NCI-H82 (cell line): Measurements from ENCODE around the gene KRTAP5-3.
"Not testable (repeated sequence)": the region's sequence is repeated elsewhere in the genome, so short reads cannot be mapped to it uniquely, and the experiment has no call there.

Source experiments
- DNase-seq: peaks from one replicate; lab custom pipeline; 2025; lab: John Stamatoyannopoulos, UW

KRTAP5-3 gene

GRCh38 chr11:1581976-1582375, 26.3 kb downstream of the KRTAP5-3 start:
- no peak for DNase-seq

DNA sequence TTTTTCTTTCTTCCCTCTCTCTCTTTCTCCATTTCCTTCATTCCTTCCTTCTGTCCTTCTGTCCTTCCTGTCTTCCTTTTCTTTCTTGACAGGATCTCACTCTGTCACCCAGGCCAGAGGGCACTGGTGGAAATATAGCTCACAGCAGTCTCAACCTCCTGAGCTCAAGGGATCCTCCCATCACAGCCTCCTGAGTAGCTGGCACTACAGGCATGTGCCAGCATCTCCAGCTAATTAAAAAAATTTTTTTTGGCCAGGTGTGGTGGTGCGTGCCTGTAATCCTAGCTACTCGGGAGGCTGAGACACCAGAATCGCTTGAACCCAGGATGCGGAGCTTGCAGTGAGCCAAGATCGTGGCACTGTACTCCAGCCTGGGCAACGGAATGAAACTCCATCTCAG, 31.4 kb downstream of the KRTAP5-3 start:
- DNase-seq: no peak

DNA sequence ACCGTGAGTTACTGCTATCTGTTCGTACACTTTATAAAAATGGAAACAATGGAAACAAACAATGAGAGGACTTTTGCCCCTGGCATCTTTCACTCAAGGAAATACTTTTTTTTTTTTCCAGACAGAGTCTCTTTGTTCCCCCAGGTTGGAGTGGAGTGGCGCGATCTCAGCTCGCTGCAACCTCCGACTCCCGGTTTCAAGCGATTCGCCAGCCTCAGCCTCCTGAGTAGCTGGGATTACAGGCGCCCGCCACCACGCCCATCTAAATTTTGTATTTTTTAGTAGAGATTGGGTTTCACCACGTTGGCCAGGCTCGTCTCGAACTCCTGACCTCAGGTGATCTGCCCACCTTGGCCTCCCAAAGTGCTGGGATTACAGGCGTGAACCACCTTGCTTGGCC, 32.5 kb downstream of the KRTAP5-3 start:
- not testable (repeated sequence) for DNase-seq

DNA sequence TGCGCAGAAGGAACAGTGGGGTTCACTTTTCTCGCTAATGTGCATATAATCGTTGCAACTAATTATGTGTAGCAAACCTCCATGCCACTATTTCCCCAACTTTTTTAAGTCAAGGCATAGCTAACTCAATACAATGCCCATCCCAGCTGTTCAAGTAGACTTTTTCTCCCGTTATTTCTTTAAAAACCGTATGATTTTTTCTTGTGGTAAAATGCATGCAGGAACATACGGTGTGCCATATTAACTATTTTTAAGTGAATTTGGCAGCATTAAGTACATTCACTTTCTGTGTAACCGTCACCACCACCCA, 33.4 kb downstream of the KRTAP5-3 start:
- DNase-seq: no peak

- DNase-seq: peak; percentile 36
Observed at GRCh38 chr11:1574238-1574932, 33.9 kb downstream of the KRTAP5-3 start.

DNA sequence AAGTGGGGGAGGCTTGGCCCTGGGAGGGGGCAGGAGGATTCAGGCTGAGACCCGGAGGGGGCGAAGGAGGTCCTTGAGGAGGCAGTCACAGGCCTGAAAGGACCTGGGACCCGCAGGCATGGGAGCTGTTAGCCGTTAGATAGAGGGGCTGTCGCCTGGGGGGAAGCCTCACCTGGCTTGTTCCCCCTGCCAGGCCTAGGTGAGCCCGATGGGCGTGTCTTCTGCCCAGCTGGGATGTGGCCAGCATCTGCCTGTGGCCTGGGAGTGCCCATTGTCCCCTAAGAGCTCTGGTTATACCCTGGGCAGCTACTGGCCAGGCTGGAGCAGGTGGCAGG, 34.4 kb downstream of the KRTAP5-3 start:
- DNase-seq: peak; percentile 22

DNA sequence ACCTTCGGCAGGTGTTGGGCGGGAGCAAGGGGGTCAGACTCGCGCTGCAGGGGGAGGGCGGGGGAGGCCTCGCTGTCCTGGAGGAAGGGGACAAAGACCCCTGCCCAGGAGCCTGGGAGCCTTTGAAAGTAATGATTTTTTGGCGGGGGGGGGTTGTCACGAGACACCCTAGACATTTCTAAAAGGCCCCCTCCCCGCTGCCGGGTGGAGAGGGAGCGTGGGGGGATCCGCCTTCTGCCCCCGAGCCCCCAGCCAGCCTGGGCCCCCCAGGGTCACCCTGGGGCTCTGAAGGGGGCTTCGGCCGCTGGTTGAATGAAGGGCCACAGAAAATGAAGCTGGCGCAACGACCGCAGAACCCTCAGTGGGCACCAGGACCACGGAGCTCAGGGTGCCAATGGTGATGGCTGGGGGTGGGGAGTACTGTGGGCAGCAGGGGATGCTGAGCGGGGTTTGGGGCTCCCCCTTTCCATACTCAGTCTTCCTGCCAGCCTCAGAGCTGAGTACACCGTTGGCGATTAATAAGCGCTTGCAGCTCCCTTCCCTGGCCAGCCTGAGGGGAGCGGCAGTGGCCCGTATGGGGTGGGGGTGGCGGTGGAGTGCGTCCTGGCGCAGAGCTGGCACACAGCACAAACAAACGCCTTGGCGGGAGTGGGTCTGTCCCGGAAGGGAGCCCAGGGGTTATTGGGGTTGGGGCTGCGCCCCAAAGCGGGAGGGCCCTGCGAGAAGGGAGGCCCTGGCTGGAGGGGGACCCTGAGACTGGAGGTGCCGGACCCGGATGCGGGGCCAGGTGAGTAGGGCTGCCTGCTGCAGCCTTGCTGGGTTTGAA, 35.0 kb downstream of the KRTAP5-3 start:
- DNase-seq: no peak

GRCh38 chr11:1572197-1573076, 35.8 kb downstream of the KRTAP5-3 start, which contains the start of gene DUSP8:
Gene DUSP8 (minus strand): TSS chr11:1572271. CDS start chr11:1565826, 6,445 bp downstream.
- DNase-seq: peak; percentile 72

DNA sequence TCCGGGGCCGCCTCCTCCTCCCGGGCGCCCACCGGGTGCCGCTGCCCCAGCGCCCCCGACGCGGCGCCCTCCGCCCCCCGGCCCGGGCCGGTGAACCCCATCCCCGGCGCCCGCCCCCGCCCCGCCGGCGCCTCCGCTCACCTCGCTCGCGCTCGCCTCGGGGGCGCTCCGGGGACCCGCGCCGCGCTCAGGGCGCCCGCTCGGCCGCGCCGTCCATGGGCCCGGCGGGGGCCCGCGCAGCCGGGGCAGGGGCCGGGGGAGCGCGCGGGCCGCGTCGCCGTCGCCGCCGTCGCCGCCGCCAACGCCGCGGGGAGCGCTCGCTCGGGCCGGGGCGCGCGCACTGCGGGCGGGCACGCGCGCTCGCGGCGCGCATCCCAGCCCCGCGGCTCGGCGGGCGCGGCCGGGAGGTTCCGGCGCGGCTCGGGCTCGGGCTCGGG, 36.5 kb downstream of the KRTAP5-3 start:
- DNase-seq: no peak

- peak; percentile 41 for DNase-seq
Observed at GRCh38 chr11:1570896-1571759, 37.1 kb downstream of the KRTAP5-3 start.

- DNase-seq: no peak
Observed at GRCh38 chr11:1570531-1570895, 37.8 kb downstream of the KRTAP5-3 start.

DNA sequence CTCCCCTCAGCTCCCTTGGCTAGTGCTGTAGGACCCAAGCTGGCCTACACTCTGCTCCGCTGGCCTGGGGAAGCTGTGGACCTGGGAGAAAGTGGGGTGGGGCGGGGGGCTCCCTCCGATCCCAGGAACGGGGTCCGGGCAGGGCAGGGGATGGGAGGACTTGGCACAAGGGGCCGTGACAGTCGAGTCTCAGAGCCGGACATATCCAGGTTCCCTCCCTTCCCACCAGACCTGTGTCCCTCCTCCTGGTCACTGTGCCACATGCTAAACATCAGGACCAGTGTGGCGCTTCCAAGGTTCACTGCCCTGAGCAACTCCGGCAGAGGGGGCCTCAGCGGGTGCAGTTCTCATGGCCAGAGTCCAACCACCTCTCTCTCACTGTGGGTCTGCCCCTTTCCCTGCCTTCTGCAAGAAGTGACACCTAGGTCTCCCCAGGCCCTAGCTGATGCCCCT, 38.2 kb downstream of the KRTAP5-3 start:
- no peak for DNase-seq

- no peak for DNase-seq
Observed at GRCh38 chr11:1569251-1569780, 38.9 kb downstream of the KRTAP5-3 start.

DNA sequence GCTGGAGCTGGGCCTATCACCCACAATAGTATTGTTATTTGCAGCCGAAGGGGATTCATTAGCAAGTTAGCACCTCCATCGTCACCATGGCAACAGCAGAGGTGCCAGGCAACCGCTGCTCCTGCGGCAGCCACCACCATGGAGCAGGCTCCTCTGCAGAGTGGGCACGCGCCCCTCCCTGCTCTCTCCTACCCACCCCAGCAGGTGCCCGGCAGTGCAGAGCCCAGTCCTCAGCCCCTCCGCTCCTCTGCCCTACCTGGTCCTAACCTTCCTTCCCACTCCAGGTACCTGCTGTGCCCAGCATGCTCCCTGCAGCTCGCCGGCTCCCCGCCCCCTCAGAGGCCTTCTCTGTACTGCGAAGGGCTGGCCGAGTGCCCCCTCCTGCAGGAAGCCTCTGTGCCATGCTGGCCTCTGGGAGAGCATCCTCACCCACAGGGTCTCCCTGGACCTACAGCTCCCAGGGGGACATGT, 39.8 kb downstream of the KRTAP5-3 start:
- no peak for DNase-seq

DNA sequence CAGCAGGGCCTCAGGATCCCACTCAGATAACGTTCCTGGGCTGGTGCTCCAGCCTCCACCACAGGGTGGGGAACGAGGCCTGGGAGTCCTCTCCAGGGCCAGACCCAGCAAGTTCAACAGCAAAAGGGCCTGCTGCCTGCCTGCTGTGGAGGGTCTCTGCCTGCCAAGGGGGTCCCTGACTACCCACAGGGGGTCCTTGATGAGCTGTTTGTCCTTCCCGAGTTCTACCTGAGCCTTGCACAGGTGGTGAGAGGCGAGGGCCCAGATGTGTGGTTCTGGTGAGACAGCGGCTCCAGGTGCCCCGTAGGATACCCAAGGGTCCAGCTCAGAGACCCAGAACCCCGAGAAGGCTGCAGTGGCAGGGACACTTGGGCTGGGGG, 40.6 kb downstream of the KRTAP5-3 start:
- DNase-seq: no peak

DNA sequence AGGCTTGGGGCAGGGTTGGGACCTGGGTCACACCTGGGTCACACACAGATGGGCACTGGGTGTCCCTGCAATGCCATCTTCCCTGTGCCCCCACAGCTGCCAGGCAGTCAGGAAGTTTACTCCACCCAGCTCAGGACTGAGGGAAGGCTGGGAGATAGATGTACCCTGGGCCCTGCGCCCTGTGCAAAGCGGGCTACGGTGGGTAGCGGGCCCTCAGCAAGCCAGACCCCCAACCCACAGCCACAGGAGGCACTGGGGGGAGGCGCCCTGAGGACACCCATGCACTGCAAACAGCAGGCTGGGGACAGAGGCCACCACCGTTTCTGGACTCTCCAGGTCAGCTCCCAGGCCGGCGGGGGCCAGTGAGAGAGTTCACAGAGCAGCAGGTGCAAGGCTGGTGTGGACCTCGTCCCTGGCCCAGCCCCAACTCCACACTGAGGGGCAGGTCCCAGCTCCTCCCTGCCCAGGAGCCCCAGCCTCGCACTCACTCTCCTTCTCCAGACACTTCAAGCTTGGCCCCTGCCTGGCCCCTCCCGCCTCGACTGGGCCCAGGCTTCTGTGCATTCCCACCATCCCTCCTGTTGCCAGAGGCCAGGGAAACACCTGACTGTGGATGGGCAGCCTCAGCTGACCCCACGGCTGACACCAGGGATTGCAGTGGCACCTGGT, 41.1 kb downstream of the KRTAP5-3 start:
- DNase-seq: no peak

DNA sequence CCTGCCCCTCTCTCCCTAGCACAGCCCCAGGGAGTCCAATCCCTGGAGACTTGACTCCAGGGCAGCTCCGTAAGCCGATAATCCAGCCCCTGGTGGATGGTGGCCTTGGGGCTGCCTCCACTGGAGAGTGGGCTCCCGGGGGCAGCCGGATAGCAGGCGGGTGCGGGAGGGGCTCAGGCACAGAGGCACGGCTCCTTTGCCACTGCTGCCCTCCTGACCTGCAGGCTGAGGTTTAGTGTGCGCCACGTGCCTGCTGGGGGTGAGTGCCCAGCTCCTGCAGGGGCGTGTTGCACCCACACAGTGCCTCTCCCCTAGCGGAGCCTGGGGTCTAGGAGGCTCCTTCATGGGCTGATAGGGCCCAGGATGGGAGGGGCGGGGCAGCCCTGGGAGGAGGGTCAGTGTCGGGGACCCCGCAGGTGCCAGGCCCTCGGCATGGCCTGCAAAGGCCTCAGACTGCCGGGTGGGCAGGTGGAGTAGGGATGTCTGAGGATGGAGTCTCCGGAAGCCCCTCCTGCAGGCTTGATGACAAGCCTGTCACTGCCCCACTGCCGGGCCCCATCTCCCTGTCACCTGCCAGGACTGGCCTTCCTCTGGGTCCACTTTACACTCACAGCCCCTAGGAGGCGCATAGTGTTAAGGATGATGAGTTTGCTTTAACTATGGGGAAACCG, 41.7 kb downstream of the KRTAP5-3 start:
- DNase-seq: peak; percentile 59

DNA sequence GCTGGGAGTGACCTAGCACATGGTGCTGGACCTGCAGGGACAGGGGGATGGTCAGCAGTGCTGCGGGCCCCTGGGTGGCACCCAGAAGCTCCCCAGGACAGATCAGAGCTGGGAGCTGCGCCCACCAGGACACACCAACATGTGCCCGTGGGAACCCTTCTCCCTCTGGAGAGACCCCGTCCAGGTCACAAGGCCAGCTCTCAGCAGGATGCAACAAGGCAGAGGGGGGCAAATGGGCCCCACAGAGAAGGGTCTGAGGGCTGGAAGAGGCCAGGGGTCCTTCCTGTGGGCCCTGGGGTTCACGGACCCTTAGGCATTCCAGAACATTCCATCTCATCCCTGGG, 42.4 kb downstream of the KRTAP5-3 start:
- DNase-seq: no peak

DNA sequence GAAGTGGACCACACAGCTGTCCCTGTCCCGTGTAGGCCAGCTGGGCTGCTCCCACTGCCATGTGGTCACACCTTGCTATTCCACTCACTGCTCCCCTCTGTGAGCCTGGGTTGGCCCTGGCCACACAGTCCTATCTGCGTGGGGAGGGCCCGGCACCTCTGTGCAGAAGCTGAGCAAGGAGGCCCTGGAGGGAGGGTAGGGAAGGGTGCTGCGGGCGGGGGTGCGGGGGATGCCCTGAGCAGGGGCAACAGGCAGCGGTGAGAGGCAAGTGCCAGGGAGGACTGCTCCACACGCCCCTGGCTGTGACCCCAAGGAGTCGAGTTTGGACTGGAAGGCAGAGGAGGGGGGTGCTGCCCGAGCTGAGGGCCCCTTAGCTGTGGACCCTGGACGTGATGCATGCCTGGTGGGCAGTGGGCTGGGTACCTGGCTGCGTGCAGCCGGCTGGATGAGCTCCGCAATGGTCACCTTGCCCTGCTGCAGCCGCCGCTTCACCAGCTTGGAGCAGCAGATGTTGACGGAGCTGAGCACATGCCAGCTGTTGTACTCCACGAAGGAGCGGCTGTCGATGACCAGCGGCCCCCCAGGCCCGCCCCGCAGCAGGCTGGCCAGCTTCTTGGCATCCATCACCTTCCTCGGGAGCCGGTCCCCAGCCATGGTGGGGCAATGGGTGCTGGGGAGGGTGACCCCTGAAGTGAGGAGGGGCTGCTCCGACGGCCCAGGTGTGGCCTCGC, 42.9 kb downstream of the KRTAP5-3 start:
- no peak for DNase-seq
